NCI-H1092 treated with DMSO at 0.1 percent for 48 hours (cell line): Measurements from ENCODE around the gene WDHD1.
"Not testable (repeated sequence)": the region's sequence is repeated elsewhere in the genome, so short reads cannot be mapped to it uniquely, and the experiment has no call there.

Experiments
- DNase-seq: peaks from one replicate; lab custom pipeline; 2025; lab: John Stamatoyannopoulos, UW

WDHD1 gene

GRCh38 chr14:55026793-55027561 lies at the start of gene WDHD1, which contains the start of gene SOCS4:
Gene WDHD1 (minus strand): TSS chr14:55027099. CDS start chr14:55026787, 312 bp downstream.
Gene SOCS4 (plus strand): TSS chr14:55027236. CDS start chr14:55043042, 15,806 bp downstream.
- peak; percentile 97 for DNase-seq

DNA sequence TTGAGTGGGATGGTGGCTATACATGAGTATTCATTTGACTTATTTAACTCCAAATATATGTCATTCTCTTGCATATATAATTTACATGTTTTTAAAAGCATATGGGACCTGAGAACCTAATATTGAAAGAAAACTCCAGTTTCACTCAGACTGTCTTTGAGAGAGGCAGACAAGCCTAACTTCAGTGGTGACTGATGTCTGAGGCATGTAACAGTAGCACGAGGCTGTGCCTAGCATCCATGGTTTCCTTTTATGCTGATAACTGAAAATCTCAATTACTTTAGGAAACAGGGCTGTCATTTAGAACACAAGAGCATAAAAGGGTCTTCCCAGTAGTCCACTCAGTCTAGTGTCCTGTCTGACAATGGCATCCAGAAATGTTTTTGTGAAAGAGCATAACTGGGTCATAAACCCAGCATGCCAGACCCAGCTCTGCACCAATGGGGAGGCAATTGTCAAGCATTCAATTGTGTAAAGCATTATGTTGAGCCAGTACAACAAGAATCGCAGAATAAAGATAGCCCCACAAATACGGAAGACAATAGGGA lies 48.8 kb upstream of the WDHD1 start:
- no peak for DNase-seq

DNA sequence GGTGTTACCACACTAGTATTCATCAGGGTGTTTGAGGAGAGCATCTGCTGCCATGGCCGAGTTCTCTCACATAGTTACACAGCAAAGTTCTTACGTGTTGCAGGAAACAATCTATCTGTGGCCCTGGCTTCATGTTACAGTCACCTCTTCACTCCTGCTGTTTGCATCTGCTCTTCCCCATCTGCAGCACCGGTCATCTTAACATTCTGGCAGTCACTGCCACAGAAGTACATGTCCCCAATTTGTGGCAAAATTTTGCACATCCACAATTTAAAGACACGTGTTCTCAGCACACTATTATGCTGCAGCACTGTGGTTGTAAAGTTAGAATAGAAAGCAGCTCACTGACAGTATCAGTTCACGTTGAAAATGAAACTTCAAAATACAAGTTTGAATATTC lies 47.8 kb upstream of the WDHD1 start:
- peak; percentile 23 for DNase-seq

- DNase-seq = peak; percentile 7
Observed at GRCh38 chr14:55073856-55074255, 47.0 kb upstream of the WDHD1 start.

GRCh38 chr14:55071870-55072640 lies 45.2 kb upstream of the WDHD1 start:
- DNase-seq = peak; percentile 42

- DNase-seq = no peak
Observed at GRCh38 chr14:55070981-55071411, 44.1 kb upstream of the WDHD1 start.

DNA sequence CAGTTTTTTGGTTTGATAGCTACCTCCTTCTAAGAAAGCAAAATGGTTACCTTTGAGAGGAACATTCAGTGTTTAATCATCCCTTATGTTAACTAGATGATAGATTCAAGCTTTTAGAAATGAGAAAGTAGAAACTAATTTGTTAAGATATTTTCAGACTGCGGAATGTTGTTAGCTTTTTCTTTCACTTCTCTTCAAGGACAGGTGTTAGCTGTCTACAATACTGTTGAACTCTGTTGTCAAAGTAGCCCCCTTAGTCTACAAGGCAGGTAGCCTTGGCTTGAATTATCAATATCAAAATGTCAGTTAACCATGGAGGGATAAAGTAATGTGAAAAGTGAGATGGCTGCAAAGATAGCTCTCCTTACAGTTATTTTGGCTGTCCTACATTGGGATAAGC lies 39.3 kb upstream of the WDHD1 start:
- DNase-seq = no peak

- no peak for DNase-seq
Observed at GRCh38 chr14:55065411-55065810, 38.5 kb upstream of the WDHD1 start.

DNA sequence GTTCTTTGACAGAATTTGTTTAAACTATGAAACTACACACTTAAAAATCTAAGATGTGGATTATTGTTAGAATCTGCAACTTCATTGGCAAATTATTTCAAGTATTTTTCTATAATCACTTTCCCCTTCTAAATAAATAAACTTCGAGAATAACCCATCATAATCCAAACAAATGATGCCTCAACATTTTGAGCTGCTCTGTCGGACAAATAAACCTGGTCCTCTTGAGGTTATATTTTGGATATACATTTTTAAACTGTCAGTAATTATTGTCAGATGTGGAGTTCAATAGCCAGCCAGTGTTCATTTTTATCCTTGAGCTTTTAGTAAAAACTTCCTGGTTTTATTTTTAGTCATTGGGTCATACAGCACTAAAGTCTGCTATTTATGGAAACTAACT lies 38.0 kb upstream of the WDHD1 start:
- not testable (repeated sequence) for DNase-seq

GRCh38 chr14:55062517-55063351 lies 35.8 kb upstream of the WDHD1 start:
- DNase-seq = peak; percentile 84

GRCh38 chr14:55059333-55059732 lies 32.4 kb upstream of the WDHD1 start:
- DNase-seq = no peak

- DNase-seq = no peak
Observed at GRCh38 chr14:55057919-55058318, 31.0 kb upstream of the WDHD1 start.

- no peak for DNase-seq
Observed at GRCh38 chr14:55054098-55054497, 27.2 kb upstream of the WDHD1 start.

- no peak for DNase-seq
Observed at GRCh38 chr14:55053500-55053899, 26.6 kb upstream of the WDHD1 start.

GRCh38 chr14:55053018-55053417 lies 26.1 kb upstream of the WDHD1 start:
- DNase-seq = no peak

DNA sequence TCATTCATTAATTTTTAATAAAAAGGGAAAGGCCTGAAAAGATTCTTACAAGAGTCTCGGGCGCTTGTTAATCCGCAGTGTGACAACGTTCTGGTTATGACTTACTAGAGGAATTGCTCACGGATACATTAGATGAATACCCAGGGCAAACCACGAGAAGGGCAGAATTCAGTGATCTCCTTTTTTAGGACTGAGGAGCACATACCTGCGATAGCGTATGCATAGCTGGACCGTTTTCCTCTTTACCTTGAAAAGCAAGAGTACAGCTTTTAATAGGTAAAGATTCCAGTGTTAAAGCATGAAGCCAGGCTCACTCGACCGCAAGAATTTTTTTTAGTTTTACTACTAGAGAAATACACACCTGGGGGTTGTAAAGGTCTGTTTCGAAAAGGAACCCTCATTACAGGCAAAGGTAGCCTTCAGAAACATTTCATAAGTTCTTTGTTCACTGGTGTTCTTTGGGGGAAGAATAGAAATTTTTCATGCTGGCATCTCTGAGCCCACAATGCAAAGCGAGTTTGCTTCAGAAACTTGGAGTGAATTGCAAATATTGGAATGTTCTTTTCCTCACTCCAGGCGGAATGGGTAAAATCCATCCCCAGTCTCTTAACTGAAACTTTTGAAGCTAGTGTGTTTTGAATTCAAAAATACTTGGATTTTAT lies 25.5 kb upstream of the WDHD1 start:
- peak; percentile 48 for DNase-seq

DNA sequence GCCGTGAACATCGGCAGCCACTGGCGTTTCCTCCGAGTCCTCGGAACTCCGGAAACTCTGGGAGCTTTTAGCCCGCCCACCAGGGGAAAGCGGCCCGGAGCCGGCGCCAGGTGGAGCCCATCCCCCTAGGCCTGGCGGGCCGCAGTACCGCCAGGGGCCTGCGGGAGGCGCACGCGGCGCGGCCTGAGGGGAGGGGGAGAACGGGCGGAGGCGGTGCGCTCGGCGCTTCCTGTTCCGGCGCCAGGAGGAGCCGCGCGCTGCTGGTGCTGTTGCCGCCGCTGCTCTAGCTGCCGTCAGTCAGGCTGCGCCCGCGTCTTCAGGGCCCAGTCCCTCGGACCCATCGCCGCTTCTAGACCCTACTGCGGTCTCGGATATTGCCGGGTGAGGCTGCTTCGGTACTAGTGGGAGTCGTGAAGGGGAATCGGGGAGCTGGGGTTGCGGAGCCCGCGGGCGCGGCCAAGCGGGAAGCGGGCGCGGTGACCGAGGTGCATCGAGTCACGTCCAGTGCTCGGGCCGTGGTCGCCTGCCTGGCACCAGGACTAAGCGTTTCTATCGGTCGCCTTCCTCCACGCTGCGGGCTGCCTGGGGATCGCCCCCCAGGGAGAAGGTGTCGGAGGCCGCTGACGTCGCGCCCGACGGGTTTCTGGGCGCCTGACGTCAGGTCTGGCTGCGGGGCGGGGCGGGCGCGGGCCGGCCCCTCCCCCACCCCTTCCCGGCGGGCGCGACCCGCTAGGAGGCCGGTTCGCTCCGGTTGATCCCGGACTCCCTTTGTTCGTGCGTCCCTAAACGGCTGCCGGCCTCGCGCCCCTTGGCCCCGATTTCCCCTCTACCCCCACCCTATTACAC lies 24.7 kb upstream of the WDHD1 start, which contains the start of gene MAPK1IP1L:
MAPK1IP1L (plus strand) TSS at position 225 of the 846 bp plus-strand sequence. CDS start 10,037 bp downstream, outside the sequence.
- DNase-seq = peak; percentile 95

GRCh38 chr14:55051165-55051422 lies 24.2 kb upstream of the WDHD1 start:
- DNase-seq = no peak

- no peak for DNase-seq
Observed at GRCh38 chr14:55048900-55049436, 22.1 kb upstream of the WDHD1 start.
